ENCODE data around the gene BCL7B.
"Not testable (repeated sequence)": the region's sequence is repeated elsewhere in the genome, so short reads cannot be mapped to it uniquely, and the experiment has no call there.

BCL7B gene

GRCh38 chr7:73572767-73573186 is 15.3 kb upstream of the BCL7B start:
- no peak for DNase-seq (ENCODE audit: low spot score)

GRCh38 chr7:73570977-73571376 is 13.5 kb upstream of the BCL7B start:
- no peak for DNase-seq (ENCODE audit: low spot score)

GRCh38 chr7:73570521-73570920 is 13.0 kb upstream of the BCL7B start:
- no peak for DNase-seq (ENCODE audit: low spot score)

GRCh38 chr7:73569042-73569608 is 11.6 kb upstream of the BCL7B start:
- no peak for DNase-seq (ENCODE audit: low spot score)

GRCh38 chr7:73567846-73568685 is 10.6 kb upstream of the BCL7B start:
- DNase-seq (ENCODE audit: low spot score), result no peak

GRCh38 chr7:73567140-73567539 is 9.7 kb upstream of the BCL7B start:
- DNase-seq (ENCODE audit: low spot score), result no peak

GRCh38 chr7:73566431-73566830 is 8.9 kb upstream of the BCL7B start:
- DNase-seq (ENCODE audit: low spot score), result not testable (repeated sequence)

GRCh38 chr7:73565675-73566340 is 8.3 kb upstream of the BCL7B start:
- no peak for DNase-seq (ENCODE audit: low spot score)

- peak; percentile 74 for DNase-seq (ENCODE audit: low spot score)
Observed at GRCh38 chr7:73560109-73560835, 2.8 kb upstream of the BCL7B start.

GRCh38 chr7:73557108-73557396 is 438 bp downstream of the BCL7B start:
- peak; percentile 97 for DNase-seq (ENCODE audit: low spot score)

GRCh38 chr7:73556208-73557107 is 1.0 kb downstream of the BCL7B start:
- no peak for DNase-seq (ENCODE audit: low spot score)

GRCh38 chr7:73555411-73555982 is 2.0 kb downstream of the BCL7B start:
- no peak for DNase-seq (ENCODE audit: low spot score)

GRCh38 chr7:73550093-73550492 is 7.4 kb downstream of the BCL7B start:
- not testable (repeated sequence) for DNase-seq (ENCODE audit: low spot score)

- no peak for DNase-seq (ENCODE audit: low spot score)
Observed at GRCh38 chr7:73549176-73549575, 8.3 kb downstream of the BCL7B start.

- no peak for DNase-seq (ENCODE audit: low spot score)
Observed at GRCh38 chr7:73547841-73548240, 9.6 kb downstream of the BCL7B start.

- DNase-seq (ENCODE audit: low spot score), result no peak
Observed at GRCh38 chr7:73544678-73545077, 12.8 kb downstream of the BCL7B start.

GRCh38 chr7:73541722-73542121 is 15.8 kb downstream of the BCL7B start:
- DNase-seq (ENCODE audit: low spot score), result no peak

GRCh38 chr7:73539709-73540108 is 17.8 kb downstream of the BCL7B start:
- DNase-seq (ENCODE audit: low spot score), result no peak

- DNase-seq (ENCODE audit: low spot score), result not testable (repeated sequence)
Observed at GRCh38 chr7:73538510-73538909, 19.0 kb downstream of the BCL7B start.

GRCh38 chr7:73537051-73537450 is 20.4 kb downstream of the BCL7B start:
- no peak for DNase-seq (ENCODE audit: low spot score)

GRCh38 chr7:73536479-73536878 is 21.0 kb downstream of the BCL7B start:
- DNase-seq (ENCODE audit: low spot score), result no peak

All from SW480 (cell line).